NCI-H226 (cell line): ENCODE data around the gene KIAA1671.

Experiments
- DNase-seq: peaks from one replicate; pipeline ENCODE4 v3.0.0-alpha.2; 2015

The KIAA1671 gene

GRCh38 chr22:25120761-25121212 lies 168.3 kb downstream of the KIAA1671 start:
- DNase-seq = no peak

DNA sequence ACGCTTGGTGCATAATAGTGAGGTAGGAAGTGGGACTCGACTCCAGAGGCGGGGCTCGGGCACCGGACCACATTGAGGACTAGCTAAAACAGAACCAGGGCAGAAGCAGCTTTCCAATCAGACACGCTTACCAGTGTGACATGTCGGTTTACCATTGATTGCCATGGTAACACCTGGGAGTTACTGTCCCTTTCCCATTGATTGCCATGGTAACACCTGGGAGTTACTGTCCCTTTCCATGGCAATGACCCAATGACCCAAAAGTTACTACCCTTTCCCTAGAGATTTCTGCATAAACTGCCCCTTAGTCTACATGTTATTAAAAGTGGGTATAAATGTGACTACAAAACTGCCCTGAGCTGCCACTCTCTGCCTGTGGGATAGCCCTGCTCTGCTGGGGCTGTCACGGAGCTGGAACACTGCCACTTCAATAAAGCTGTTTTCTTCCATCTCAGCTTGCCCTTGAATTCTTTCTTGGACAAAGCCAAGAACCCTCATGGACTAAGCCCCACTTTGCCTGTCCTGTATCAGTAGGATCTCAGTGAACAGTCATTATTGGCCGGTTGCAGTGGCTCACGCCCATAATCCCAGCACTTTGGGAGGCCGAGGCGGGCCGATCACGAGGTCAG lies 169.7 kb downstream of the KIAA1671 start:
- DNase-seq = no peak

- no peak for DNase-seq
Observed at GRCh38 chr22:25123677-25124076, 171.2 kb downstream of the KIAA1671 start.

- no peak for DNase-seq
Observed at GRCh38 chr22:25125693-25126357, 173.3 kb downstream of the KIAA1671 start.

- no peak for DNase-seq
Observed at GRCh38 chr22:25126510-25126909, 174.0 kb downstream of the KIAA1671 start.

DNA sequence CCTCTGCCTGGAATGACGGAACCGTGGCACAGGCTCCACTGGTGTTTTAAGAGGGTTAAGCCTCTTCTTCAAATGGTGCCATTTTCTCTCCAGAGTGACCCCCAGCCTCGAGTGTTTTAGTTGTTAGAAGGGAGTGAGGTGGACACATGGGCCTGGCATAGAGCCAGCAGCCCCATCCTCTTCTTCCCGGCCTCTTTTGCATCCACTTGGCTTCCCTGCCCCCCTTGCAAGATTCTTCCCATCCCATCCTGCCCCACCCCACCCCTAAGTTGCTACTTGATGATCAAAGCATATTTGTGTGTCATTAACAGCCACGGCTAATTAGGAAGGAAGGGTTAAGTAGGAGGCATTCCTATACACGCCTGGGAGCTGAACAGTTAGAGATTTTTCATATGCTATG lies 174.8 kb downstream of the KIAA1671 start:
- DNase-seq = no peak

- DNase-seq = no peak
Observed at GRCh38 chr22:25130462-25130861, 177.9 kb downstream of the KIAA1671 start.

GRCh38 chr22:25131198-25131887 lies 178.8 kb downstream of the KIAA1671 start:
- DNase-seq = no peak

GRCh38 chr22:25134028-25134427 lies 181.5 kb downstream of the KIAA1671 start:
- no peak for DNase-seq

GRCh38 chr22:25134451-25134850 lies 181.9 kb downstream of the KIAA1671 start:
- no peak for DNase-seq

DNA sequence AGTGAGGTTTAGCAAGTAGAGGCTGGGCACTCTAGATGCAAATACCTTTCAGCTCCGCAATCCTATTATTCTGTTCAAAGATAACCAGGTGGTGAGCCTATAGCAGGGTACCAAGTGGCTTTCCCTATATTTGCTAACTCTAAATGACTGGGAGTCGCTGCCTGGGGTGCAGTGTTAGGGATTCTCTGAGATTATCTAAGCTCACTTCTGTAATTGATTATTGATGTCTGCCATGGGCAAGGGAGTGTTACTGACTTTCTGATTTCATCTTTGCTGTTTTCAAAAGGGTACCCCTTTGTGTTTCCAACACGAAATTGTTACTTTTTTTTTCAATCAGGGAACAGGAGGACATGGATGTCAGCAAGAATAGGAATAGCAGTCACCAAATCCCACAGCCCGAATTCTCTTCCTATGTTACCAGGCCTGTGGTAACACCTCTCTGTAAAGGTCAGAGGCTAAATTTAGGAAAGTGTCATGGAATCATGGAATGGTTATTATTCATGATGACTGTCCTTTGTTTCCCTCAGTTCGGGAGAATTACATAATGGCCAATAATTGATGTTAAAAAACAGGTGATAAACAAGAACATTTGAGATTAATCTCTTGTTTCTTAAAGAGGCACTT lies 184.5 kb downstream of the KIAA1671 start:
- no peak for DNase-seq

GRCh38 chr22:25137577-25138525 lies 185.3 kb downstream of the KIAA1671 start:
- DNase-seq = no peak

GRCh38 chr22:25139062-25139461 lies 186.5 kb downstream of the KIAA1671 start:
- DNase-seq = no peak

DNA sequence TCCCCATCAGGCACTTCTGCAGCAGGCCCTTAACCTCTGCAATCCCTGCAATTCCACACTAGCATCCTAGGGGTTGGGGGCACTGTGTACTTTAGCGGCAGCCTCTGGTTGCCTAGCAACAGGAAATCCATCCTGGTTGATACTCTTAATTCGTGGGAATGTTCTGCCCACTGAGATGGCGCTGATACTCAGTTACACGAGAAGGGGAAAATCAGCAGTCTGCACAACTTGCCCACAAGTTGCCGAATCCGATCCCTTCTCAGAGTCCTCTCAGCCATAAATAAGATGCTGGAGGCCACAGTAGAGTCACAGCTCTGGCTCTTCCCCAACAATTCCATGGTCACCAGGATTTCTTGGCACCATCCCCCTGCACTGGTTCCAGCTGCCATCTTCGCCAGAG lies 189.6 kb downstream of the KIAA1671 start:
- DNase-seq = no peak

- no peak for DNase-seq
Observed at GRCh38 chr22:25143156-25144076, 190.9 kb downstream of the KIAA1671 start.

DNA sequence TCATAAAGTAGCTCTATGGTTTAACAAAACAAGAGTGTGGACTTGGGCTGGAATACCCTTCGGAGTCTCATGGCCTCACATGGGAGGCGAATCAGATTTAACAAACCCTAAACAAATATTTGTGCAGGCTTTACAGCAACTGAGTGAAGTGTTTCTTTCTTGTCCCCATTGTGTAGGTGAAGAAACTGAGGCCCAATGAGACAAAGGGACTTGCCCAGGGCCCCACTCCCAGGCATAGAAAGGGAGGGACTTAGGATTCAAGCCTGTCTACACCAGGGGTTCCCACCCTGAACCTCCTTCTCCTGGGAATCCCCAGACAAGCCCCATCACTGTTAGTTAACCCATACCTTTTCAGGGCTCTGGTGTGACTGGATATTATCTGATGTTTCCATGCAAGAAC lies 192.0 kb downstream of the KIAA1671 start:
- no peak for DNase-seq

- DNase-seq = no peak
Observed at GRCh38 chr22:25146307-25146706, 193.8 kb downstream of the KIAA1671 start.

GRCh38 chr22:25146906-25147641 lies 194.6 kb downstream of the KIAA1671 start:
- DNase-seq = no peak

DNA sequence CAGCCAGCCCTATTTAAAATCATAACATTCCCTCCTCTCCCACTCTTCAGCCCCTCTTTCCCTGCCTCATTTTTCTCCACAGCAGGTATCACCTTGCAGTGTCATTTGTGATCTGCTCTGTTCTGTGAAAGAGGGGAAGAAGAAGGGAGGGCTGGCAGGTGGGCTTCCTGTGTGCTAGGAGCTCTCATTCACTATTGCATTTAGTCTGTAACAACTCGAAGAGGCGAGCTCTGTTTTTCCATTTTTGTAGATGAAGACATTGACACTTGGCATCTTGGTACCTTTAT lies 195.1 kb downstream of the KIAA1671 start:
- no peak for DNase-seq

GRCh38 chr22:25148149-25148691 lies 195.7 kb downstream of the KIAA1671 start:
- no peak for DNase-seq

- DNase-seq = no peak
Observed at GRCh38 chr22:25149014-25149413, 196.5 kb downstream of the KIAA1671 start.
